HepG2 (cell line): ENCODE results near the gene SDR42E2. TPM values are rescaled to one million over a fixed set of nuclear protein-coding genes. Genes with fewer than 3 reads are reported as not detected.

Source experiments
- ATAC-seq: fragments of 200-7000 bp; cut with Tn5 transposase; 3 replicates; pipeline ENCODE4 v1.9.1; 2020; ENCODE audit warnings: mild to moderate bottlenecking, moderate library complexity
- BruUV-seq: library from RNA; stranded (reverse); fragments of 400-500 nt; replicated peaks from 2 replicates; lab custom pipeline; 2021; lab: Mats Ljungman, UMichigan
- CTCF ChIA-PET: fragments of 300-600 bp; formaldehyde crosslinking; extraction: SDS; loops from one replicate; lab custom pipeline; 2021; ENCODE audit warnings: low total read pairs, inconsistent platforms, low intra/inter-chr PET ratio; lab: Yijun Ruan, JAX
- POLR2A ChIA-PET: fragments of 350-600 bp; sonication (Branson Sonifier 250); formaldehyde crosslinking; loops from one replicate; lab custom pipeline; 2020; ENCODE audit warnings: antibody characterized with exemption, inconsistent platforms; lab: Yijun Ruan, JAX
- DNase-seq: peaks from one replicate; pipeline ENCODE4 v3.0.0-alpha.2; 2015; ENCODE audit warnings: low spot score
- FAIRE-seq: peaks from 3 replicates; lab custom pipeline; 2011; peaks lifted over from hg19 to GRCh38; lab: Jason Lieb, UNC
- H2AFZ ChIP-seq: one replicate; pipeline ENCODE4 v1.6.1; 2011; ENCODE audit warnings: low read length, inconsistent platforms
- H3K27ac ChIP-seq: fragments of 300-600 bp; 3 replicates; pipeline ENCODE4 v1.8.0; 2011; ENCODE audit warnings: mixed run types, mild to moderate bottlenecking, mixed read lengths, low read length, inconsistent platforms; ENCODE audit not compliant: insufficient read depth; ENCODE audit errors: extremely low read length
- H3K27me3 ChIP-seq, 2 experiments: fragments of 200-600 bp in 1 of 2; 2 replicates in 1 of 2; 3 replicates in 1 of 2; pipeline versions ENCODE4 v1.6.0 to v1.8.0; 2011; ENCODE audit warnings: low read length in 2 of 2, mild to moderate bottlenecking in 2 of 2, moderate library complexity in 2 of 2, inconsistent platforms in 1 of 2; ENCODE audit not compliant: insufficient read depth in 2 of 2, control insufficient read depth in 1 of 2
- H3K36me3 ChIP-seq, 2 experiments: fragments of 200-600 bp in 1 of 2; replicated peaks in 1 of 2; 2 replicates in 1 of 2; 3 replicates in 1 of 2; pipeline versions ENCODE4 v1.5.1 to v1.8.0; 2011; ENCODE audit warnings: low read length in 2 of 2, inconsistent platforms in 1 of 2; ENCODE audit not compliant: insufficient read depth in 2 of 2, control insufficient read depth in 1 of 2
- H3K4me1 ChIP-seq: 2 replicates; pipeline ENCODE4 v1.5.1; 2012; ENCODE audit warnings: low read length, inconsistent platforms; ENCODE audit not compliant: insufficient read depth
- H3K4me2 ChIP-seq: 2 replicates; pipeline ENCODE4 v1.6.0; 2011; ENCODE audit warnings: low read depth, low read length, inconsistent platforms
- H3K4me3 ChIP-seq, 3 experiments: fragments of 200-600 bp in 1 of 3; sonication (generic), shearing (Covaris generic) in 1 of 3; replicated peaks in 1 of 3; 2 replicates each; pipeline ENCODE4 v1.5.1; 2011 to 2016; ENCODE audit warnings: low read length in 3 of 3, inconsistent platforms in 2 of 3, low read depth in 2 of 3, mild to moderate bottlenecking in 2 of 3, control low read depth in 1 of 3, mixed read lengths in 1 of 3; ENCODE audit not compliant: insufficient read depth in 1 of 3
- H3K79me2 ChIP-seq: one replicate; pipeline ENCODE4 v1.6.1; 2011; ENCODE audit warnings: low read length, inconsistent platforms; ENCODE audit not compliant: insufficient read depth
- H3K9ac ChIP-seq: 2 replicates; pipeline ENCODE4 v1.6.0; 2011; ENCODE audit warnings: mild to moderate bottlenecking, low read depth, low read length, inconsistent platforms; ENCODE audit not compliant: insufficient read depth
- H3K9me3 ChIP-seq: 2 replicates; pipeline ENCODE4 v1.5.1; 2012; ENCODE audit warnings: mild to moderate bottlenecking, low read length
- H4K20me1 ChIP-seq: 2 replicates; pipeline ENCODE4 v1.6.0; 2011; ENCODE audit warnings: inconsistent platforms, mild to moderate bottlenecking, low read length, moderate library complexity; ENCODE audit not compliant: insufficient read depth
- CREBL2 ChIP-seq: sonication (generic); formaldehyde crosslinking; IDR thresholded peaks from 2 replicates; pipeline ENCODE4 v1.8.1; 2023; ENCODE audit warnings: missing genetic modification reagents, mild to moderate bottlenecking, borderline replicate concordance
- FOXP4 ChIP-seq: sonication (generic); formaldehyde crosslinking; IDR thresholded peaks from 2 replicates; pipeline ENCODE4 v1.4.0; 2020; ENCODE audit warnings: missing genetic modification reagents
- GTF2F1 ChIP-seq: fragments of 150-350 bp; IDR thresholded peaks from 2 replicates; pipeline ENCODE4 v1.6.1; 2014; ENCODE audit warnings: low read length
- HIC2 ChIP-seq: sonication (generic); formaldehyde crosslinking; IDR thresholded peaks from 2 replicates; pipeline ENCODE4 v1.9.0; 2022; ENCODE audit warnings: low read depth, missing genetic modification reagents
- NCOA1 ChIP-seq: sonication (generic); formaldehyde crosslinking; IDR thresholded peaks from 2 replicates; pipeline ENCODE4 v1.9.0; 2021; ENCODE audit warnings: missing genetic modification reagents
- PPARG ChIP-seq: conservative IDR thresholded peaks from 2 replicates; pipeline ENCODE4 v1.6.1; 2016; ENCODE audit warnings: missing biosample characterization, missing genetic modification reagents
- ZBTB20 ChIP-seq: sonication (generic); formaldehyde crosslinking; IDR thresholded peaks from 2 replicates; pipeline ENCODE4 v1.8.1; 2023; ENCODE audit warnings: missing genetic modification reagents, low read depth, mild to moderate bottlenecking, borderline replicate concordance
- ZBTB38 ChIP-seq: sonication (generic); formaldehyde crosslinking; IDR thresholded peaks from 2 replicates; pipeline ENCODE4 v1.5.1; 2020; ENCODE audit warnings: mild to moderate bottlenecking, missing genetic modification reagents
- ZC3H4 ChIP-seq: sonication (generic); formaldehyde crosslinking; IDR thresholded peaks from 2 replicates; pipeline ENCODE4 v1.4.0; 2020; ENCODE audit warnings: missing genetic modification reagents, borderline replicate concordance
- ZFP1 ChIP-seq: IDR thresholded peaks from 2 replicates; pipeline ENCODE4 v1.6.1; 2016
- ZMYM3 ChIP-seq: sonication (generic); formaldehyde crosslinking; IDR thresholded peaks from 2 replicates; pipeline ENCODE4 v1.5.1; 2020; ENCODE audit warnings: mild to moderate bottlenecking, missing genetic modification reagents
- ZNF20 ChIP-seq: sonication (generic); formaldehyde crosslinking; IDR thresholded peaks from 2 replicates; pipeline ENCODE4 v1.4.0; 2020; ENCODE audit warnings: mild to moderate bottlenecking, moderate library complexity, missing genetic modification reagents
- ZNF33A ChIP-seq: sonication (generic); formaldehyde crosslinking; IDR thresholded peaks from 2 replicates; pipeline ENCODE4 v1.5.1; 2020; ENCODE audit warnings: missing genetic modification reagents, mild to moderate bottlenecking, moderate library complexity, borderline replicate concordance
- ZNF709 ChIP-seq: sonication (generic); formaldehyde crosslinking; IDR thresholded peaks from 2 replicates; pipeline ENCODE4 v1.5.0; 2020; ENCODE audit warnings: mild to moderate bottlenecking, missing genetic modification reagents
- ZNF770 ChIP-seq: sonication (generic); formaldehyde crosslinking; IDR thresholded peaks from 2 replicates; pipeline ENCODE4 v1.5.0; 2020; ENCODE audit warnings: mild to moderate bottlenecking, missing genetic modification reagents
- WGBS: methylation state at CpG from one replicate; pipeline ENCODE4 v1.1.6; 2017; ENCODE audit warnings: low lambda C conversion rate; 5-methylcytosine and 5-hydroxymethylcytosine counted together
- in situ Hi-C: cut with HindIII; loops from 2 replicates; pipeline ENCODE4 v1.10.0; 2017; ENCODE audit warnings: low pct_unique_long_range_greater_than_20kb; ENCODE audit not compliant: extremely low pct_ligation_motif_present
- intact Hi-C: fragments of 100-400 bp; cut with micrococcal nuclease; formaldehyde crosslinking; loops from one replicate; pipeline ENCODE4 v1.10.0; 2022; ENCODE audit not compliant: unreplicated experiment
- polyA plus RNA-seq, 8 experiments: library from polyadenylated mRNA; depleted of rRNA in 3 of 8; stranded (reverse) in 7 of 8; unstranded in 1 of 8; fragments of >200 nt; fragmentation: Illumina TruSeq in 4 of 8; extraction: Trizol in 4 of 8; gene quantifications; 2 replicates each; pipeline versions ENCODE4 v1.2.1 to v1.2.3, GENCODE V29; 2011 to 2016; ENCODE audit warnings: low read depth in 4 of 8, missing spikeins in 1 of 8, mixed read lengths in 1 of 8; ENCODE audit not compliant: insufficient read depth in 1 of 8
- total RNA-seq, 5 experiments: library from RNA; depleted of rRNA; stranded (reverse); fragments of >200 nt; fragmentation: Illumina TruSeq; extraction: Trizol; gene quantifications; 2 replicates each; pipeline ENCODE4 v1.2.3, GENCODE V29; 2016; ENCODE audit warnings: low read depth in 1 of 5

Gene SDR42E2
- total and polyA plus RNA-seq, 2 of the 13 experiments (the other 11 are each of a cell fraction or from before 2014, with no cell fraction given): 0.05 to 0.11 TPM

GRCh38 chr16:22217890-22218730 lies 55.8 kb downstream of the SDR42E2 start (continued):
- no peak for TF ChIP-seq FOXP4 (CRISPR knock-in tag)
- TF ChIP-seq ZBTB38 (CRISPR knock-in tag): peak; percentile 39; the same call in 1 of the 2 replicates

- Histone ChIP-seq H4K20me1 (no peaks in the 10 kb centered on the region), H3K36me3 (peaks cover 7 to 23% of the 10 kb centered on the region in 2 experiments; a peak in 4 of 5 replicates), H3K9ac (no peak overlapping the region), H3K4me3 (no peak overlapping the region), H2AFZ (no peak overlapping the region), H3K4me1 (peaks cover 23% of the 10 kb centered on the region), H3K27ac (no peak overlapping the region), H3K4me2 (no peak overlapping the region), H3K27me3 (no peaks in the 10 kb centered on the region), H3K9me3 (no peaks in the 10 kb centered on the region), H3K79me2 (peaks cover 16% of the 10 kb centered on the region)
- intact Hi-C loops (no loop called here), in situ Hi-C loops (no loop called here)
- no TSS peak for BruUV-seq
- FAIRE-seq (no peak), ATAC-seq (no peak), DNase-seq (no peak)
- WGBS: 96% methylated on average over 3 of the region's 3 CpGs
- POLR2A ChIA-PET: interaction anchor here (1.3 to 3.4 kb wide), 2 partner anchors 13 to 28 kb away, joined by 4 to 9 read pairs; no protein-coding TSS in a partner anchor
- CTCF ChIA-PET: no interaction called here
- no peak for TF ChIP-seq PPARG (CRISPR knock-in tag)
- no peak for TF ChIP-seq ZNF33A (CRISPR knock-in tag)
- no peak for TF ChIP-seq ZNF20 (CRISPR knock-in tag)
- TF ChIP-seq ZFP1 (CRISPR knock-in tag): no peak
- TF ChIP-seq ZBTB20 (CRISPR knock-in tag): no peak
- TF ChIP-seq GTF2F1: no peak
- peak; percentile 55; the same call in 1 of the 2 replicates for TF ChIP-seq ZNF770 (CRISPR knock-in tag)
- TF ChIP-seq ZMYM3: peak; percentile 76; the same call in 1 of the 2 replicates
- no peak for TF ChIP-seq HIC2
- TF ChIP-seq CREBL2 (CRISPR knock-in tag): no peak
- TF ChIP-seq NCOA1 (CRISPR knock-in tag): no peak
- no peak for TF ChIP-seq ZNF709 (CRISPR knock-in tag)
- TF ChIP-seq ZC3H4: no peak
Observed at GRCh38 chr16:22219389-22220068, 57.2 kb downstream of the SDR42E2 start.
